Natural killer cell (primary cell): ENCODE measurements around the gene CAPN10. TPM values are rescaled to one million over a fixed set of nuclear protein-coding genes. Genes with fewer than 3 reads are reported as not detected.

ENCODE experiments used
- ATAC-seq, 3 donors: fragments of 150-1000 bp in 2 of 3; fragments of 200-7000 bp in 1 of 3; cut with Tn5 transposase; 1 replicate in 1 of 3; 2 replicates in 2 of 3; pipeline ENCODE4 v1.10.0; 2021; ENCODE audit warnings: mild to moderate bottlenecking in 2 of 3, moderate library complexity in 2 of 3
- DNase-seq, 2 donors: peaks; one replicate each; pipeline versions ENCODE4 v3.0.0 to v3.0.0-alpha.2; 2013 to 2021; ENCODE audit warnings: mixed read lengths in 1 of 2
- H3K27ac ChIP-seq: one replicate; pipeline ENCODE4 v1.5.1; 2013; ENCODE audit warnings: mild to moderate bottlenecking, low read length
- H3K27me3 ChIP-seq: one replicate; pipeline ENCODE4 v1.6.1; 2013; ENCODE audit warnings: low read length; ENCODE audit not compliant: control insufficient read depth, insufficient read depth
- H3K36me3 ChIP-seq: one replicate; pipeline ENCODE4 v1.6.1; 2013; ENCODE audit warnings: low read length; ENCODE audit not compliant: control insufficient read depth, insufficient read depth
- H3K4me1 ChIP-seq: one replicate; pipeline ENCODE4 v1.6.1; 2013; ENCODE audit warnings: low read length; ENCODE audit not compliant: control insufficient read depth, insufficient read depth
- H3K4me3 ChIP-seq: one replicate; pipeline ENCODE4 v1.5.1; 2013; ENCODE audit warnings: low read length
- H3K9me3 ChIP-seq: one replicate; pipeline ENCODE4 v1.6.1; 2013; ENCODE audit warnings: low read length; ENCODE audit not compliant: control insufficient read depth, insufficient read depth
- H3K27ac Mint-ChIP-seq, 2 donors: one replicate each; pipeline ENCODE4 v1.8.0; 2022; ENCODE audit warnings: mild to moderate bottlenecking in 2 of 2, mixed read lengths in 2 of 2, moderate library complexity in 1 of 2
- H3K27me3 Mint-ChIP-seq, 2 donors: one replicate each; pipeline ENCODE4 v1.8.0; 2022; ENCODE audit warnings: low read depth in 2 of 2, mixed read lengths in 2 of 2
- H3K36me3 Mint-ChIP-seq: one replicate; pipeline ENCODE4 v1.8.0; 2022; ENCODE audit warnings: mixed read lengths
- H3K4me1 Mint-ChIP-seq, 2 donors: one replicate each; pipeline ENCODE4 v1.8.0; 2022; ENCODE audit warnings: mixed read lengths in 2 of 2
- H3K4me3 Mint-ChIP-seq: one replicate; pipeline ENCODE4 v1.8.0; 2022; ENCODE audit warnings: mild to moderate bottlenecking, moderate library complexity, mixed read lengths
- H3K9me3 Mint-ChIP-seq, 2 donors: one replicate each; pipeline ENCODE4 v1.8.0; 2022; ENCODE audit warnings: mixed read lengths in 2 of 2
- CTCF ChIP-seq: fragments of 200-600 bp; IDR thresholded peaks from one replicate; pipeline ENCODE4 v1.8.0; 2022; ENCODE audit warnings: antibody characterized with exemption
- WGBS: methylation state at CpG from one replicate; pipeline ENCODE4 v1.1.7; 2013; ENCODE audit warnings: missing lambda C conversion rate; ENCODE audit not compliant: insufficient coverage; 5-methylcytosine and 5-hydroxymethylcytosine counted together
- intact Hi-C: fragments of 100-400 bp; cut with micrococcal nuclease; formaldehyde crosslinking; loops from one replicate; pipeline ENCODE4 v1.14.2; 2022
- total RNA-seq, 4 donors: library from RNA; stranded (reverse); fragments of 120-200 nt in 1 of 4; gene quantifications; one replicate each; pipeline versions ENCODE4 v1.2.3 to v1.2.4, GENCODE V29; 2013 to 2022

Gene CAPN10
- total RNA-seq, 3 donors from 2014 or later (not counting 1 experiment from before 2014, with no cell fraction given): 69.3 to 95.1 (median 91.0) TPM

- Mint-ChIP-seq H3K27ac (no peak overlapping the region), H3K27me3 (no peaks in the 10 kb centered on the region), H3K36me3 (no peaks in the 10 kb centered on the region), H3K4me3 (no peak overlapping the region), H3K9me3 (no peaks in the 10 kb centered on the region), H3K4me1 (peaks cover 51 to 61% of the 10 kb centered on the region in 2 donors)
- DNase-seq: no peak
- H3K27ac ChIP-seq: no peak overlapping the region
- ATAC-seq: no peak
- no peaks in the 10 kb centered on the region for H3K36me3 ChIP-seq
- TF ChIP-seq CTCF: no peak
- H3K27me3 ChIP-seq: no peaks in the 10 kb centered on the region
- no peak overlapping the region for H3K4me3 ChIP-seq
- 95% methylated on average over 3 of the region's 4 CpGs for WGBS
- intact Hi-C loops: no loop called here
- no peaks in the 10 kb centered on the region for H3K9me3 ChIP-seq
- H3K4me1 ChIP-seq: peaks cover 57% of the 10 kb centered on the region
These were observed 2.8 kb upstream of the CAPN10 start for GRCh38 chr2:240583774-240584173.

- peaks cover 2% of the 10 kb centered on the region for H3K36me3 ChIP-seq
- Mint-ChIP-seq H3K4me1 (peaks cover 53 to 59% of the 10 kb centered on the region in 2 donors), H3K36me3 (no peaks in the 10 kb centered on the region), H3K27me3 (no peaks in the 10 kb centered on the region), H3K9me3 (no peaks in the 10 kb centered on the region), H3K4me3 (peak overlapping the region; percentile 49), H3K27ac (peak overlapping the region in 1 of 2 donors; percentile 42)
- no peak overlapping the region for H3K4me3 ChIP-seq
- intact Hi-C loops: no loop called here
- no peaks in the 10 kb centered on the region for H3K9me3 ChIP-seq
- H3K27me3 ChIP-seq: no peaks in the 10 kb centered on the region
- WGBS: 60% methylated on average over 4 of the region's 4 CpGs
- no peak for TF ChIP-seq CTCF
- peak overlapping the region; percentile 91 for H3K27ac ChIP-seq
- ATAC-seq: no peak
- no peak for DNase-seq
- peaks cover 50% of the 10 kb centered on the region for H3K4me1 ChIP-seq
These were observed 2.0 kb upstream of the CAPN10 start for GRCh38 chr2:240584486-240585031.

GRCh38 chr2:240585101-240585500, 1.4 kb upstream of the CAPN10 start:
- Mint-ChIP-seq H3K36me3 (no peaks in the 10 kb centered on the region), H3K9me3 (no peaks in the 10 kb centered on the region), H3K27ac (peak overlapping the region in 1 of 2 donors; percentile 42), H3K4me1 (peaks cover 48 to 53% of the 10 kb centered on the region in 2 donors), H3K27me3 (no peaks in the 10 kb centered on the region), H3K4me3 (peak overlapping the region; percentile 49)
- H3K4me3 ChIP-seq: no peak overlapping the region
- peak overlapping the region; percentile 91 for H3K27ac ChIP-seq
- no peak for TF ChIP-seq CTCF
- DNase-seq: no peak
- no peak for ATAC-seq
- H3K27me3 ChIP-seq: no peaks in the 10 kb centered on the region
- WGBS: 80% methylated on average over 6 of the region's 6 CpGs
- peaks cover 44% of the 10 kb centered on the region for H3K4me1 ChIP-seq
- no peaks in the 10 kb centered on the region for H3K9me3 ChIP-seq
- intact Hi-C loops: no loop called here
- peaks cover 6% of the 10 kb centered on the region for H3K36me3 ChIP-seq

- no peaks in the 10 kb centered on the region for H3K36me3 Mint-ChIP-seq
- peak overlapping the region; percentile 95 for H3K4me3 Mint-ChIP-seq
- no peaks in the 10 kb centered on the region for H3K9me3 Mint-ChIP-seq
- H3K36me3 ChIP-seq: peaks cover 12% of the 10 kb centered on the region
- no peaks in the 10 kb centered on the region for H3K27me3 Mint-ChIP-seq
- ATAC-seq (no peak), DNase-seq (no peak)
- peak overlapping the region; percentile 89 to 91 for H3K27ac Mint-ChIP-seq
- peak overlapping the region; percentile 89 for H3K4me3 ChIP-seq
- H3K27me3 ChIP-seq: no peaks in the 10 kb centered on the region
- intact Hi-C loops: loop anchor here (1.0 kb wide), 3 partner anchors 19 to 40 kb away; partner anchors contain the start of gene GPR35
- peak overlapping the region; percentile 91 for H3K27ac ChIP-seq
- 5% methylated on average over 20 of the region's 20 CpGs for WGBS
- no peak for TF ChIP-seq CTCF
- H3K4me1 Mint-ChIP-seq: peaks cover 41 to 47% of the 10 kb centered on the region in 2 donors
- no peaks in the 10 kb centered on the region for H3K9me3 ChIP-seq
- H3K4me1 ChIP-seq: peaks cover 38% of the 10 kb centered on the region
These were observed 795 bp upstream of the CAPN10 start for GRCh38 chr2:240585681-240586197.
